Activated naive CD4-positive, alpha-beta T cell (primary cell): ENCODE measurements around the gene TRERF1.

Experiments used
- DNase-seq, 4 experiments: peaks; one replicate each; lab custom pipeline; 2025; lab: John Stamatoyannopoulos, UW

The TRERF1 gene

DNA sequence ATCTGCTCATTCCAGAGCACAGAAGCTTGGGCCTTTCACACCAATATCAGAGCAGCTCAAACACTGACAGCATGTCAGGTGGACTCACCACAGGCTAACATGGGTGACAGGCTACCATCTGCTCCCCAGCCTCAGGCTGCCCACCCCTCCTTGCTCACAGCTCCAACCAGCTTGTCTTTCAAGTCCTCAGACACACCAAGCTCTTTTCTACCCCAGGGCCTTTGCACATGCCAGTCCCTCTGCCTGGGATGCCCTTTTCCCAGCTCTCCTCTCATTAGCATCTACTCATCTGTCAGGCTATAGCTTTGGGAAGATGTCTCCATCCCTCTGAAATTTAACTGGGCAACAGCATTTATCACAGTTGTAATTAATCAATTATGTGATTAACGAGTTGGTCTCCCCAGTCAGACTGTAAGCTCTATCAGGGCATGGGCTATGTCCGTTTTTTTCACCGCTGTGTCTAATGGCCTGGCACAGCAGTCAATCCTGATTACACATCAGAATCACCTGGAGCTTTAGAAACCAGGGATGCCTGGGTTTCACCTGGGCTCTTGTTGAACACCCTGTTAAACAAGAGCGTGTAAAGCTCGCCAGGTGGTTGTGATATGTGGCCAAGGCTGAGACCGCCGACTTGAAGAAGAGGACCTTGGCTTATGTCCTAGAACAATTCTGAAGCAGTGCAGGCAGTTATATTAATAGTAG lies 145.1 kb downstream of the TRERF1 start:
- no peak for DNase-seq

DNA sequence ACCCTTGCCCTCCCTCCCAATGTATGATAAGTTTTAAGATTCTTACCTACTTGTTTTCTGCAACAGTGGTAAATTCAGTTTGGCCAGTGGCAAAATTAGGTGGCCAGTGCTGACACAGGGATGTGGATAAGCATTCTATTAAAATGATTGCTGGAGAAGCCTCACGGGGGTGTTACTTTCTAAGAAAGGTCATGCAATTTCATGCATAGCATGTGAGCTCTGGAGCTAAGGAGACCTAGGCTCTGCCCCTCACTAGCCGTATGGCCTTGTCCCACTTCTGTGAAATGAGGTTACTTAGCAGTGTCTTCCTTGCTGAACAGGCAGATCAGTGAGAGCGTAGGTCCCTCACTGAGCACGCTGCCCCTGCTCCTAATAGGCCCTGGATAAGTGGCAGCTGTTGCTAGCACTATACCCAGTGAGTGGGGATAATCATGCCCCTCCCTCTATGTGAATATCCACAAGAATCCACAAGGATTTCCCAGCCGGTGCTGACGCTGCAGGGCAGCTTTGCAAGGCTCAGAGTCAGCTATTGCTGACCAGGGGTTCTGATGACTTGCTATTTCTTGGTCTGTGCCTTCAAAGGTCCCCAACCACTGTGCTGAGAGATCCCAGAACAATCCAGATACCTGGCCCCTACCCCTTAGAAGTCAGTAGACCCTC lies 147.5 kb downstream of the TRERF1 start:
- DNase-seq, result no peak

DNA sequence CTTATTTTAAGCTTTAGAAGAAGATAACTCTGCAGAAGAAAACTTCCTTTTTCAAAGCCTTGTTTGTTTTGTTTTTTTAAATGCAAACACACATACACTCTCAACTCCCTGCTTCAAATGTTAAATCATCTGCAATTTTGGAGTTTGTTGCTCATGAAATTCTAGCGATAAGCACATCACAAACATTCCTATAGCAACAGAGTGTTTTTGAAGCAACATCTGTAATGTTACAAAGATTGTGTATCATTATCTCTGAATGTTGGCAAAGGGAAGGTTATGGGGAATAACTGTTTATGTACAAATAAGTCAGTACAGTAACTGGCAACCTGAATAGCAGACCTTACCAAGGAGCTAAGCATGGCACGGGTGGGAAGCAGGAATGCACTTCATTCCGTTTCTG lies 149.3 kb downstream of the TRERF1 start:
- no peak for DNase-seq

DNA sequence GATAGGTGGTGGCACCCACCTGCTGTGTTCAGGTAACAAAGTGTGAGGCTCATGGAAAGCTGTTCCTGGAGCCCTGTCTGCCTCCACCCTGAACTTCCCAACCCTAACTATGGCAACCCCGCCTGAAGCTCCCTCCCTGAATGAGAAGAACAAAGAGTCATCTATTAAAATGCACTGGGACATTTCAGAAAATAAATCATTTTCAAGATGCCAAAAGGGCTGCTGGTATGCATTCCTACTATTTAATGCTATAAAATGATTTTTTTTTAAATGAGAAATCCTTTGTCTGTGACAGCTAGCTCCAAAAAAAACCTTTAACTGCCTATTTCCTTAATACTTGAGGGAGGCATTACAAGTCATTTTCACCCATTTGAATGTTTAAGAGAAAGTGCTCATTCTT lies 149.7 kb downstream of the TRERF1 start:
- DNase-seq, result no peak

DNA sequence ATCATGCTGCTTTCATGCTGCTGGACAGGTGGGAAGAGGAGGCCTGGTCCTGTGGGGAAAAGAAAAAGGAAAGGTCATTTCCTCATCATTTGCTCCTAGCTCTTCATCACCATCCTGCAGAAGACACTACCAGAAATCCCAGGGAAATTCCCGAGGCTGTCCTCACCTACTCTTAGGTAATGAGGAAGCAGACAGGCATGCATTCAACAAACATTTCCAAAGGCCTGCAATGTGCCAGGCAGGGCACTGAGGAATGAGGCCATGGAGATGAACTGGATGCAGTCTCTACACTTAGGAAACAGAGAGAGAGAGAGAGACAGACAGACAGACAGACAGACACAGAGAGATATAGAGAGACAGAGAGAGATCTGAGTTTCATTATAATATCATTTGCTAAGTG lies 151.0 kb downstream of the TRERF1 start:
- DNase-seq, result no peak

DNA sequence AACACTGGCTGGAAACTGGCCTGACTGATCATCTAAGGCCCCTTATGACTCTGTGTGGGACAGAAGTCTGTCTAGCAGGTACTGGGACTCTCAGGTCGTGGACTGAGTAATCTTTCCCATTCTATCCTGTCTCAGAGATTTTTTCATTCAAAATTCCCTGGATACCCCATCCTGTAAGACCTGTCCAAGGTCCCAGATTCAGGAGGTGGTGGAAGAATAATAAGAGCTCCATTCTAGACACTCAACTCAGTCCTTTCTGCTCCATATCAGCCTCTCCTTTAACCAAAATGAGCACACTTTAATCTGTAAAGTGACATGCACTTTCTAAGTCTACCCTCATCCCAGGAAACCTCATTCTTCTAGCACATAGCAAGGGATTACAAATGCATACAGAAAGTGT lies 151.5 kb downstream of the TRERF1 start:
- no peak for DNase-seq

DNA sequence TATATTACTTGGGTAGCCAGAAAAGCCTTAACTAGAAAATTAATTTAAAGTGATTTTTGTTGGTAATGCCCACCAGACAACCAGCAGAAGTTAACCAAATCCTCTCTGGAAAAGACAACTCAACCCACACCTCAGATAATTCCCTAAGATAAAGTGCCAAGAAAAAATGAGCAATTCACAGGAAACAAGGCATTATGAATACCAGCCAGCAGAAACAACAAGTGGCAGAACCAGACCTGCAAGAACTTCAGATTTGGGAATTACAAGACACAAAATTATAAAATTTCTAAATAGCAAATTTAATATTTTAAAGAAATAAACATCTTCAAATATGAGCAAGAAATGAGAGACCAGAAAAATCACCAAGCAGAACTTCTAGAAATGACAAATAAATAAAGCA lies 154.1 kb downstream of the TRERF1 start:
- no peak for DNase-seq

DNA sequence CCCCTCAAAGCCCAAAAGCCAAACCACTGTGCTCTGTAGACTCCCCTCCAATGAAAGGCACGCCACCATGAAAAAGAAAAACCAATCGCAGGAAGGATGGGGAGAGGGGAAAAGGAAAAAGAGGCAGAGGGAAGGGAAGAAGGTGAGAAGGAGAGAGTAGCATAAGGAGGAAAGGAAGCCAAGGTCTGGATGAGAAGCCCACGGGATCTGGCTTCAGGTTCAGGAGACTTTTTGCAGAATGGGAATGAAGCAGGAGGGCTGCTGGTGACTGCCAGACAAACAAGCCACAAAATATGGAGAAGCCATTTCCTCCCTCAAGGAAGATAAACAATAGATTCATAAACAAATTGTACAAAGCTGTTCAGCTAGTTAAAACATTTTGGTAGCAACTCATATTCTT lies 155.1 kb downstream of the TRERF1 start:
- no peak for DNase-seq

DNA sequence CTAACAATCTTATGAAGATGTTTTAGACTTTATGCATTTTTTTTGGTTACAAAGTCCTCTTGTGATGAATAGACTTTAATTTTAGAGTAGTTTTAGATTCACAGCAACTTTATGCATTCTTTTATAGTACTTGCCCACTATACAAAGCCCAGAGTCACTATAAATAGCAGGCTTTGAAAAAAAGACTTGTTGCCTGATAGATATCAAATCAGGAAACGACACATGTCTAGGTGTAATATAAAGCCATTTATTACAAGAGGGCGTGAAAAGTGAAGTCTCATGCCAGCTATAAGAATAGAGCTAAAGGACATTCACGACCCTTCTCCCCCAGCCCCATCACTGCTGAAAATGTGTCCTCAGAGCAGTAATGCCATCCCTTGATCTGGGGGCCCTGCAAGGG lies 156.0 kb downstream of the TRERF1 start:
- no peak for DNase-seq

DNA sequence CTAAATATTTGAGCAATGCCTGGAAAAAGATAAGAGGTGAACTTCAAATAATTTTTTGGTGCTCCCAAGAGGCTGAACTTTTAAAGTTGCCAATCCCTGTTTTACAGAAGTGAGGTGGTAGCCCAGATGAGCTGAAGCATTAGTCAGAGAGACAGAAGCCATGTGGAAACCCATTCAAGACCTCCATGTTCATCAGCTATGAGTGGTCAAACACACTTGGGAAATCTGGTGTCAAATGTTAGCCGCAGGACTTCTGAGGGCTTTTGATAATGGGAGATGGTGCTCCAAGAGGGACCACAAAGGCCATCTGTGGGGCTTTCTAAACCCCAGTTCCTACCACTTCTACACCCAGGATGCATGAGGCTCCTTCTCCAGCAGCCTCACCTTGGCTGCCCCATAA lies 156.5 kb downstream of the TRERF1 start:
- DNase-seq, result no peak

DNA sequence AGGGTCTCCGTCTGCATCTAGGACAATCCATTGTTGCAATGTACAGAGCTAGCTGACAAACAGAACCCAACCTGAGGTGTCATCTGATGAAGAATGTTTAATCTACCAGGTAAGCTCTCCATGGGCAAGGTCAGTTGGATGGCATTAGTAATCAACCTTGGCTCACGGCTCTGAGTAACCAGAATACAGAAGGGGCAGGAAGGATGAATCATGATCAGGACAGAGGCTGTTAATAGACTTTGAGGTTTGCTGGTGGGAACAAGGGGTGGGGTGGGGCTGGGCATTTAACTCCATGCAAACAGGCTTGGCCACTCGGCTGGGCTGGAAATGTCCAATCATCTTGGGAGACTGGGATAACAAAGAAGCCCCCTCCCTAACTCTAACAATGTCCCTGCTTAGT lies 157.0 kb downstream of the TRERF1 start:
- no peak for DNase-seq

DNA sequence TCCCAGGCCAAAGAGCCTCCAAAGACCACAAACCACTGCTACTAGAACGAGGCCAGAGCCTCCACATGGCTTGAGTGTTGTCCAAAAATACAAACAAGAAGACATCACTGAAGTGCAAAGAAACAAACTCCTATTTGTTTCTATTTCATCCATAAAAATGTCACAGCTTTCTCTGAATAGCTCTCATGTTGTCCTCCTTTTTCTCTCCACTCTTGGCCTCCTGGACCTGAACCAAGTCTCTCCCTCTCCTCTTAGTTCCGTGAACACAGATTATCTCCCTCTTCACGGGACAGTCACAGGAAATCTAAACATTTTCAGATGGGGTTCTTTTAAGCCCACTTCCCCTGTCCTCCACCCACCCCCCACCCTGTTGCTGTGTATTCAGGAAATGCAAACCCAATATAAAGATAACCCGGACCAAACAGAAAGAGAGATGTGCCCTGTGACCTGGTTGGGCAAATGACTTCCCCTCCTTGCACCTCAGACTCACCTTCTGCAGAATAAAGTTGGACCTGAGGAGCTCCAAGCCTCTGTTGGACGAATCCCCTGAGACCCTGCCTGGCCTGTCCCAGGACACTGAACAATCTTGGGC lies 158.2 kb downstream of the TRERF1 start:
- no peak for DNase-seq

DNA sequence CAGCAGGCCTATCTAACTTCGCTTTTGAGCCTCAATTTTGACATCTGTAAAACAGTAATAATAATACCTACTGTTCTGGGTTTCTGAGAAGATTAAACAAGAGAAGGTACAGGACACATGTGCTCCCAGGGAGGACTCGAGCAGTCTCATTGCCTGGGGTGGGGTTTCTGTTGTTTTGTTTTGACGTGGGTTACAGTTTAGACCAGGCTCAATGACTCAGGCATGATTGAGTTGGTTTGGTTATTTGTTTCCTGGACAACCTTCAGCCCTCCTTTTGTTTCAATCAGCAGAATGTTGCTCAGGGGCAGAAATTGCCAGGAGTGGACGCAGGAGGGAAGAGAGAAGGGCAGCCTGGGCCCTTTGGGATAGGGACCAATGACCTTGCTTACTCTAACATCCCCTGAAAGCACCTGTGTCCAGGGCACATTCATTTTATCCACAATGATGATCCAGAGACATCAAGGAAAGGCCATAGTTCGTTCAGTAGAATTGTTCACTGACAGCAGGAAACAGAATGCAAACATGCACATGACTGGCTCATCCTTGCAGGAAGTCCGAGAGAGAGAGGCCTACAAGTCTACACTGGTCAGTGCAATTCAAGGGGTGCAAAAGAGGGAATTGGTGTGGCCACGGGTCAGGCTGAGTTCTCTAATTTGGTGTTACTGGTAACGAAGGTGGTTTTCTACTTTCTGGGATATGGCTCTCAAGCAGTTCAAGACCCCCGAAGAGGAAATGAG lies 159.6 kb downstream of the TRERF1 start:
- DNase-seq, result no peak

DNA sequence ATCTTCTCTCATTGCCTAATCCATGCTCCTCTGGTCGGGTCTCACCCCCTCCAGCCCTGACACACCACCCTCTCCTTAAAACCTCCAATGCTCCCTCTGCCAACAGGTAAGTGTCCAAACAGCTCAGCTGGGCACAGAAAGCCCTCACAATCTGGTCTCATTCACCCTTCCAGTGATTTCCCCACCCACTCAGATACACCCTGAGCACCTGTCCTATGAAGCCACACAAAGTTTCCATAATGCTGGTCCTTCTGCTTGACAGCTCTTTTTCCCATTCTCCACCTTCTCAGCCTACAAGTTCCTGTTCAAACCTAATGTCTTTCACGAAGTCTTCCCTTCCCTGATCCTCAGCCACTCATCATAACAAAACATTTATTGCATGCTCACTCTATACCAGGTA lies 164.0 kb downstream of the TRERF1 start:
- no peak for DNase-seq

DNA sequence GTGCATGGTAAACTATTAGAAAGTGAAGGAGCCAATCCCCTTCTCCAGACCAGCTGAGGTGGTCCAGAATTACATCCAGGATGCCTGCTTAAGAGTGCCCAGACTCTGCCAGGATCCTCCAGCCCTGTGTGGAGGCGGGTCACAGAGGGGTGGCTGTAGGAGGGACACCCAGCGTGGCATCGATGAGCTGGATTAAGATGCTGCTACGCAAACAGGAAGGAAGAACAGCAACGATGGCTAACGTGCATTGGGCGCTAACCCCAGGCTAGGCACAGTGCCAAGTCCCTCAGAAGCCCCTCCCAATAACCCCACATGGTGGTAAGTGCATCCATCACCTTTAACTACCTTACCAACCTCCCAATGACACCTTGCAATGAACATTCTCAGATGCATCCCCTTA lies 170.2 kb downstream of the TRERF1 start:
- peak in 1 of 4 experiments; percentile 43 for DNase-seq

DNA sequence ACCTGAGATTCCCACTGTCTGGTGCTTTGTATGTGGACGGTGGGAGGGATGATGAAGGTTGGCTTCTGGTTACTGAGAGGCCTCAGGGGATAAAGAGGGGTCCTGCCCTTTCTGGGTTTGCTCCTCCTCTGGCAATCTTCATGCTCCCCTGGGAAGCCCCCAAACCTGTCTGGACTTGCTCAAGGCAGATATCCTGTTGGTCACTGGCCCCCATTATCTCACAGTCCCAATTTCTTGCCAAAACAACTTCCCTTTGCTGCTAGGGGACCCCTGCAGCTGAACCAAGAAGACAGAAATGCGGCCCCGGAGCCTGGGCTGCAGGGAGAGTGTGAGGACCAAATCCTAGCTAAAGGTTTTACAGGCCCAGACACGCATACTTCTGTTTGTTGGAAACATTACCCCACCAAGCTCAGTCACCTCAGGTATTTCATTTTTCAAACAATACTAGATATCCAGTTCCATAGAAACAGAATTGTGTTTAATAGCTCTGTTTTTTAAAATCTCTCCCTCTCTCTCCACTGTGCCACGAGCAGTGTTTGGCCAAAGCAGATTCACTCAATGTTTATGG lies 170.7 kb downstream of the TRERF1 start:
- no peak for DNase-seq

DNA sequence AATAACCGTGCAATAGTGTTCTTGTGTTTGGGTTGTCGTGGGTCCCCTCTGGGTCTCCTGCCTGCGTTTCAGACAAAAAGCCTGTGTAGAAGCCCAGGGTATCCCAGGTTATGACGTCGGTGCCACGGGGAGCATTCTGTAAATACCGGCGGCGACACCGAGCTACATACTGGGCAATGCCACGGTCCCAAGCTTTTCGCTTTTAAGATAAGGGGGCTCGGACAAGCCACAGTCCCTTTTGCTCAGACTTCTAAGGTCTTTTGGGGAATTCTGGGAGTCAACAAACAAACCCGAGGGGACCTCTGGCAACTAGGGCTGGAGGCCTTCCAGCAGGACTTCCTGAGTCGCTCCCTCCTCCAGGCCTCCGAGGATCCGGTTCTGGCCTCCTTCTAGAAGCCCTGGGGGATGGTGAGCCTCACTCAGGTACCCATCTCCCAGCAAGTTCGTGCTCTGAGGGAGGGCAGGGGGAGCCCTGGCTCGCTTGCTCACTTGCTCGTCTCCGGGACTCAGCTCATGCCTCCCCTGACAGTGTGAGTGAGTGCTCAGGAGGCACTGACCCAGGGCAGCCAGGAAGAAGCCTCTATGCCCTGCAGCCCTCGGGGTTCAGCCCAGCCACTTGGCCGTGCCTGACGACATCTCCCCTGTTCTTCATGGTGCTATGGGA lies 171.6 kb downstream of the TRERF1 start:
- no peak for DNase-seq

DNA sequence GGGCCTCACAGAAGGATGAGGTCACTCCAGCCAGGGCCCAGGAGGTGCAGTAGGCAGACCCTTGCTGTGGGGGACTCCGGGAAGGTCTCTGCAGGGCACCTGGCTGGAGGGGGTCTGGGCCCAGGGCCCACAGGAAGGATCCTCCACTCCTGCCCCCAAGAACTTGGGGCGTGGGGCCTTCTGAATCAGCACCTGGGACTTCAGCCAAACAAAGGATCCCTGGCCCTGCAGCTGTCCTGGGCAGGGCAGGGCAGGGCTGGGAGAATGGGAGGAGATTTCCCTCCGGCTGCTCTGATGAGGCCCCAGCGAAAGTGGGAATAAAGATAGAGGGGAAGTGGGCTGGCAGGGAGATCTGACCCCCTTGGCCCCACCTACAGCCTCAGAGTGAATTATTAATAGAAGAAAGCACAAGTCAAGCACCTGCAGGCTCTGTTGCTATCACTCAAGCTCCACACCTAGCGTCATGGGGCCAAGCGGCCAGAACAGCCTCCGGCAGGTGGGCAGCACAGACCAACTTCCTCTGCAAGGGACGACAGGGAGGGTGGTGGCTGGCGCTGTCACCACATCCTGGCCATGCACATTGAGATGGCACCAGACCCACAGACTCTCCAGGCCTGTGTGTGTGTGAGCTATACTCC lies 172.5 kb downstream of the TRERF1 start:
- peak in 1 of 4 experiments; percentile 11 for DNase-seq

DNA sequence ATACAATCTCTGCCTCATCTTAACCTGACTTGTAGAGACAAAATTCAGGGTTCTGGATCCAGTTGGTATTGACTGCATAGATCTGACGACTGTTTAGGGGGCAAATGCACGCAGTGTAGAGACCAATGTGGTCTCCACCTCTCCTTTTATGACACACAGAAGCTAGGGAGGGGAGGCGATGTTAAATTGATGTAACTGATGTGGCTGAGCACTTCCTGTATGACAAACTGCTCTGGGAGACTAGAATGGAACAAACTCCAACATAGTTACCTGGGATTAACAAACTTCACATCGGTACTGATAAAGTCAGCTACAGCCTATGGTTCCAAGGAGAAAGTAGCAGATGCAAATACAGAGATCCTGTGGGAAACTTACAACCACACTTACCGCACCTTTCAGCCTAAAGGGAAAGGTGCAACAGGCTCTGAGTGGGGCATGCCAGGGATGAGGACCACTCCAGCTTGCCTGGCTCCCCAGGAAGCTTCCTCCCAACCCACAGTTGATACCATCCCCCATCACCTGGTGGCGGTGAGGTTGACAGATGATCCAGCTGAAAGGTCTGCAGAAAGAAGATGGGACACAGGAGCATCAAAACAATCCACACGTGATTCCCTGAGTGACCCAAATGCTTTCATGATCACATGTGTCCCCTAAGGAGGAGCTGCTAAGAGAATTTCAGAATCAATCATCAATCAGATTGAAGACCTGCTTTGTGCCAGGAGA lies 173.4 kb downstream of the TRERF1 start:
- no peak for DNase-seq

DNA sequence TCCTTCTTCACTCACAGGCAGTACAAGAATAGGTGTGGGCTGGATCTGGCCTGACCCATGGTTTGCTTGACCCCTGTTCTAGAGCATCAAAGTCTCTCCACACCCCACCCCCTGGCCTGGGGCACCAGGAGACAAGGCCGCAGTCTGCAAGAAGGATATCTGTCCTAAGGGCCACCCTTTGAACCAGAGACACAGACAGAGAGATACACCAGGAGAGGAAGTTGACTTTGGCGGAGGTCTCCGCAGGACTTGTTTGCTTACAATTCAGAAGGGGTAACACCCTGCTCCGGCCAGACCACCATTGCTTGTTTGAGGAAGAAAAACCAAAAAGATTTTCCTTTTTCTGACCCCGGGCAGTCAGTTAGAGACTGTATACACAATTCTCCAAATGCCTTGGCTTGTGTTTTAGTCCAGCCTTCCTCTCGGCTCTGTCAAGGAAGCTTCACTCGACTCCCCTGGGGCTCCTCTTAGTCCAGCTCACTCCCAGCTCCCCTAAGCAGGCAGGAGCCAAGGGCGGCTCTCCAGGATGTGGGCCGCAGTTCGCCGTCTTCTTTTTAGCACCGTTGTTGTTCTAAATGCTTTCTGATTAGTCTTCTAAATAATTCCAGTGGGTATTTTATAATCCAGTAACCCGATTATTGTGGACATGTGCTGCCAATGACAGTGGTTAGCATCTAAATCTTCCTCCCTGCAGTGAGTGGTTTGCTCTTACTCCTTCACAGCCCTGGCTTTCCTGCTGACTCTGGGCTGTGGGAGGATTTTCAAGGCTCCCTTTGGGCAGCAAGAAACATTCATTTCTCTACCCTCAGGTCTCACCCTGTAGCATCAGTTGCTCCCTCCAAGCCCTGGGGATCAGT lies 175.5 kb downstream of the TRERF1 start:
- no peak for DNase-seq
